H1 (cell line): ENCODE measurements around the gene CLCC1.
A peak's percentile ranks its signal among the peaks of the same experiment; 100 is the strongest.

Source experiments
- BRCA1 ChIP-seq: IDR thresholded peaks from 2 replicates; pipeline ENCODE4 v1.6.1; 2012; ENCODE audit warnings: low read depth, low read length, improper control_type of control experiment
- HDAC2 ChIP-seq, 2 experiments: fragments of 300-600 bp in 1 of 2; sonication (generic) in 1 of 2; IDR thresholded peaks; 2 replicates each; pipeline ENCODE4 v1.6.1; 2011 to 2012; ENCODE audit warnings: low read depth in 2 of 2, low read length in 2 of 2, mild to moderate bottlenecking in 2 of 2, moderate library complexity in 2 of 2, borderline replicate concordance in 1 of 2, inconsistent platforms in 1 of 2
- POLR2A ChIP-seq, 2 experiments: IDR thresholded peaks; 1 replicate in 1 of 2; 2 replicates in 1 of 2; pipeline ENCODE4 v1.6.1; 2011; ENCODE audit warnings: low read depth in 2 of 2, low read length in 2 of 2, mild to moderate bottlenecking in 2 of 2; ENCODE audit errors: control extremely low read depth in 1 of 2
- POLR2AphosphoS5 ChIP-seq: IDR thresholded peaks from 2 replicates; pipeline ENCODE4 v1.6.1; 2011; ENCODE audit warnings: low read depth, low read length
- RAD21 ChIP-seq, 2 experiments: IDR thresholded peaks in 1 of 2; conservative IDR thresholded peaks in 1 of 2; 2 replicates each; pipeline ENCODE4 v1.6.1; 2011; ENCODE audit warnings: low read depth in 2 of 2, low read length in 2 of 2, improper control_type of control experiment in 1 of 2, inconsistent platforms in 1 of 2, mild to moderate bottlenecking in 1 of 2, moderate library complexity in 1 of 2
- RBBP5 ChIP-seq: IDR thresholded peaks from 2 replicates; pipeline ENCODE4 v1.7.1; 2012; ENCODE audit warnings: low read depth, mild to moderate bottlenecking, inconsistent platforms, low read length, moderate library complexity, borderline replicate concordance
- SIN3A ChIP-seq, 2 experiments: IDR thresholded peaks in 1 of 2; conservative IDR thresholded peaks in 1 of 2; 2 replicates each; pipeline ENCODE4 v1.6.1; 2011 to 2012; ENCODE audit warnings: low read length in 2 of 2, improper control_type of control experiment in 1 of 2, low read depth in 1 of 2, mild to moderate bottlenecking in 1 of 2
- SP1 ChIP-seq: IDR thresholded peaks from 2 replicates; pipeline ENCODE4 v1.6.1; 2011; ENCODE audit warnings: low read depth, low read length
- YY1 ChIP-seq: IDR thresholded peaks from 2 replicates; pipeline ENCODE4 v1.6.1; 2011; ENCODE audit warnings: low read depth, mild to moderate bottlenecking, low read length
- TF ChIP-seq, protein P1 (sequence below), 3 experiments: IDR thresholded peaks; 1 replicate in 2 of 3; 2 replicates in 1 of 3; pipeline versions ENCODE4 v1.5.1 to v1.6.1; 2011; ENCODE audit warnings: low read length in 3 of 3, mild to moderate bottlenecking in 3 of 3, inconsistent platforms in 2 of 3, low read depth in 1 of 3, moderate library complexity in 1 of 3; ENCODE audit not compliant: insufficient read depth in 1 of 3; ENCODE audit errors: control extremely low read depth in 1 of 3

DNA sequence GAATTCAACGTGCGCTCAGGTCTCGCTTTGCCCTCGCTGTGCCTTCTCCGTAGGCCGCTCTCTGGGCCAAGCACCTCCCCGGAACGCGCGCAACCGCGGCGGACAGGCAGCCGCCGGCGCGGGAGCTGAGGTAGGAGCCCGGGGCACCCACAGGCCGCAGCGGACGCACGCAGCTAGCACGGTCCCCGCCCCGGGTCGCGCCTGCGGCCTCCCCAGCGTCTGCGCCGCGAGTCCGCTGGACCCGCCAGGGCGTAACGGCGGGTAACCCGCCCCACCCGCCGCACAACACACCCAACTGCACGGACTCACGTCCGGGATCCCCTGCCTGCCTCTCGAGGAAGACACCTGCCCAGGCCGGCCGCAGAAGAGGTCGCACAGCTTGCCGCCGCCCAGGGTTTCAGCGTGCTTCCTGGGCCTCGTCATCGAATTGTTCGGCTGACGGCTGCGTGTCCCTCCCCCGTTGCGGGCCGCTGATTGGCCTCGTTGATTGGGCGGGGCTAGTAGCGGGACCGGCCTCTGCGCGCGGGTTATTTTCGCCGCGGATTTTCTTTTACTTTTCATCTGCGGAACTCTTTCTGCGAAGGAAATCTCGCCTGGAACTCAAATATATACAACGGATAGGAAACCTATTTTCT lies at the start of gene CLCC1:
- no peak; the same call in 1 of the 2 replicates for TF ChIP-seq RBBP5
- TF ChIP-seq, protein P1, sequence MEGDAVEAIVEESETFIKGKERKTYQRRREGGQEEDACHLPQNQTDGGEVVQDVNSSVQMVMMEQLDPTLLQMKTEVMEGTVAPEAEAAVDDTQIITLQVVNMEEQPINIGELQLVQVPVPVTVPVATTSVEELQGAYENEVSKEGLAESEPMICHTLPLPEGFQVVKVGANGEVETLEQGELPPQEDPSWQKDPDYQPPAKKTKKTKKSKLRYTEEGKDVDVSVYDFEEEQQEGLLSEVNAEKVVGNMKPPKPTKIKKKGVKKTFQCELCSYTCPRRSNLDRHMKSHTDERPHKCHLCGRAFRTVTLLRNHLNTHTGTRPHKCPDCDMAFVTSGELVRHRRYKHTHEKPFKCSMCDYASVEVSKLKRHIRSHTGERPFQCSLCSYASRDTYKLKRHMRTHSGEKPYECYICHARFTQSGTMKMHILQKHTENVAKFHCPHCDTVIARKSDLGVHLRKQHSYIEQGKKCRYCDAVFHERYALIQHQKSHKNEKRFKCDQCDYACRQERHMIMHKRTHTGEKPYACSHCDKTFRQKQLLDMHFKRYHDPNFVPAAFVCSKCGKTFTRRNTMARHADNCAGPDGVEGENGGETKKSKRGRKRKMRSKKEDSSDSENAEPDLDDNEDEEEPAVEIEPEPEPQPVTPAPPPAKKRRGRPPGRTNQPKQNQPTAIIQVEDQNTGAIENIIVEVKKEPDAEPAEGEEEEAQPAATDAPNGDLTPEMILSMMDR (IDR thresholded peaks at IDR 0.05; ENCODE audit: control extremely low read depth in 1 of 3, insufficient read depth in 1 of 3, low read depth in 1 of 3, low read length in 3 of 3) = no peak
- TF ChIP-seq SIN3A (conservative IDR thresholded peaks at IDR 0.05 in 1 of 2, IDR thresholded peaks at IDR 0.05 in 1 of 2; ENCODE audit: low read depth in 1 of 2, low read length in 2 of 2) = peak in 1 of 2 experiments; percentile 75; a peak in 1 of 4 replicates
- no peak for TF ChIP-seq YY1
- no peak for TF ChIP-seq BRCA1
- peak in 1 of 2 experiments; percentile 86; a peak in 2 of 3 replicates for TF ChIP-seq POLR2A (IDR thresholded peaks at IDR 0.05; ENCODE audit: control extremely low read depth in 1 of 2, low read depth in 2 of 2, low read length in 2 of 2)
- no peak for TF ChIP-seq RAD21 (IDR thresholded peaks at IDR 0.05 in 1 of 2, conservative IDR thresholded peaks at IDR 0.05 in 1 of 2; ENCODE audit: low read depth in 2 of 2, low read length in 2 of 2)
- 0 out of 2 replicates have a peak, but pooled peaks have one; percentile 19 for TF ChIP-seq SP1
- TF ChIP-seq POLR2AphosphoS5 = peak; percentile 95
- TF ChIP-seq HDAC2 (IDR thresholded peaks at IDR 0.05; ENCODE audit: borderline replicate concordance in 1 of 2, low read depth in 2 of 2, low read length in 2 of 2) = no peak; a peak in 1 of 4 replicates
